ENCODE results near the gene SHISA7.

DNA sequence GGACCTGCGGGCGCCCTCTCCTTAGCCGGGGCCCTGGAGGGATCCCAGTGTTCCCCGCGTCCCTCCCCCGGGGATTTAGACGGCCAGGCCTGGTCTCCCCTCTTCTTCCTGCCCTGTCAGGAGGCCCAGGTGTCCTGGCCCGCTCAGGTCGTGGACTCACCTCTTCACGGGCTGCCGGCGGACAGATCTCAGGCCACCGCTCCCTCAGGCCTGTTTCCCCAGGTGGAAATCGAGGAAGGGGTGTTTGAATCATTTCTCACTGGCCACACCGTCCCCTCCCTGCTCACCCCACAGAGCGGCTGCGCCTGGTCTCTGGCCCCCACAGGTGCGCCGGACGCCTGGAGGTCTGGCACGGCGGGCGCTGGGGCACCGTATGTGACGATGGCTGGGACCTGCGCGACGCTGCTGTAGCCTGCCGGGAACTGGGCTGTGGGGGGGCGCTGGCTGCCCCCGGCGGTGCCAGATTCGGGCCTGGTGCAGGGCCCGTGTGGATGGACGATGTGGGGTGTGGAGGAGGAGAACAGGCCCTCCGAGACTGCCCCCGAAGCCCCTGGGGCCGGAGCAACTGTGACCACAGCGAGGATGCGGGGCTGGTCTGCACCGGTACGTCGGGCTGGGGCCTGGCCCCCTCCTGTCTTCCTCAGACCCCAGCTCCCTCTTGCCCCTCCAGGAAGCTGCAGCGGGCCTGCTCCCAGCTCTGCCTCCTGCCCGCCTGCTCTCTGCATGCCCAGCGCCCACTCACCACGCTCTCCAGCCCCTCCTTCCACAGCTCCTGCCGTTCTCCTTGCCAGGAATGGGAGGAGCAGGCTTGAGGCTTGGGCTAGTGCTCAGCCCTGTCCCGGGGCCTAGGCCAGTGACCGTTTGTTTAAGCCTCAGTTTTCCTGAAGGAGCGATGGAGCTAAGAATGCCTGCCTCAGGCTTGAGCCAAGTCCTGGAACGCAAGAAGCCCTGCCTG is 47.7 kb upstream of the SHISA7 start:
- TF ChIP-seq POLR2A (IDR thresholded peaks at IDR 0.05; ENCODE audit: low read depth, low read length): no peak
- TF ChIP-seq TAF1 (IDR thresholded peaks at IDR 0.05; ENCODE audit: low read depth, low read length): no peak
- no peak for TF ChIP-seq POLR2AphosphoS5 (IDR thresholded peaks at IDR 0.05; ENCODE audit: low read depth, low read length)
- TF ChIP-seq SPI1 (IDR thresholded peaks at IDR 0.05; ENCODE audit: low read depth, low read length): no peak
